GM19467 (cell line): ENCODE measurements around the gene MMP15.
"Not testable (repeated sequence)": the region's sequence is repeated elsewhere in the genome, so short reads cannot be mapped to it uniquely, and the experiment has no call there.

ENCODE experiments used
- ATAC-seq: cut with Tn5 transposase; IDR thresholded peaks from one replicate; pipeline ENCODE4 v1.9.1; 2021; ENCODE audit warnings: mild to moderate bottlenecking, moderate library complexity; ENCODE audit not compliant: unreplicated experiment

Gene MMP15

GRCh38 chr16:58048494-58049231 lies 23.1 kb downstream of the MMP15 start:
- no peak for ATAC-seq

- no peak for ATAC-seq
These were observed 24.0 kb downstream of the MMP15 start for GRCh38 chr16:58049232-58050185.

GRCh38 chr16:58051296-58051695 lies 25.7 kb downstream of the MMP15 start:
- ATAC-seq = no peak

GRCh38 chr16:58051821-58052603 lies 26.5 kb downstream of the MMP15 start:
- ATAC-seq = no peak

- no peak for ATAC-seq
These were observed 28.1 kb downstream of the MMP15 start for GRCh38 chr16:58053682-58054005.

- ATAC-seq = no peak
These were observed 28.7 kb downstream of the MMP15 start for GRCh38 chr16:58054289-58054688.

GRCh38 chr16:58056580-58056979 lies 31.0 kb downstream of the MMP15 start:
- no peak for ATAC-seq

GRCh38 chr16:58057121-58057520 lies 31.6 kb downstream of the MMP15 start:
- no peak for ATAC-seq

- ATAC-seq = no peak
These were observed 32.2 kb downstream of the MMP15 start for GRCh38 chr16:58057784-58058183.

- ATAC-seq = no peak
These were observed 37.3 kb downstream of the MMP15 start for GRCh38 chr16:58062821-58063220.

- ATAC-seq = no peak
These were observed 38.0 kb downstream of the MMP15 start for GRCh38 chr16:58063377-58064076.

- no peak for ATAC-seq
These were observed 45.0 kb downstream of the MMP15 start for GRCh38 chr16:58070585-58070984.

GRCh38 chr16:58072134-58072533 lies 46.6 kb downstream of the MMP15 start:
- not testable (repeated sequence) for ATAC-seq

GRCh38 chr16:58073086-58073485 lies 47.5 kb downstream of the MMP15 start:
- ATAC-seq = not testable (repeated sequence)

GRCh38 chr16:58074657-58075056 lies 49.1 kb downstream of the MMP15 start:
- no peak for ATAC-seq

GRCh38 chr16:58076514-58076913 lies 51.0 kb downstream of the MMP15 start:
- ATAC-seq = no peak

GRCh38 chr16:58077796-58078195 lies 52.2 kb downstream of the MMP15 start:
- no peak for ATAC-seq

GRCh38 chr16:58080657-58081056 lies 55.1 kb downstream of the MMP15 start:
- not testable (repeated sequence) for ATAC-seq

- no peak for ATAC-seq
These were observed 56.8 kb downstream of the MMP15 start for GRCh38 chr16:58082381-58082780.

- no peak for ATAC-seq
These were observed 59.1 kb downstream of the MMP15 start for GRCh38 chr16:58084635-58085034.

- ATAC-seq = no peak
These were observed 59.6 kb downstream of the MMP15 start for GRCh38 chr16:58085171-58085570.
